ENCODE results near the gene MYCT1. TPM values are rescaled to one million over a fixed set of nuclear protein-coding genes. Genes with fewer than 3 reads are reported as not detected.

The MYCT1 gene
- total and polyA plus RNA-seq, 2 experiments from 2014 or later = 0.11 TPM; not detected in 1

DNA sequence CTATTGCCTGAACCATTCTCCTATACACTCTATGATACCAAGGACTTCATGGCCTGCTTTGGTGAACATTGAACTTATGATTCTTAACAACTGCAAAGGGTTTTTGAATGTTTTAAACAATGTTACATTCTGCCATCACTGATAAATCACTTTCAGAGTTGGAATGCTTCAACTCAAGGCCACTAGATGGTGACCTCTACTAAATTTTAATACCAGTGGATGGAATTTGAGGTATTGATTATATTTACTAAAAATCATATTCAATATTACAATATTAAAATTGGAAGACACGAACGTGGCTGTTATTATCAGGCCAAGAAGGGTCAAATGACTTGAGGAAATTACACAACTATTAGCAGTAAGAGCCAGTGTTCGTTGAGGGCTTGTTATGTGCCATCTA, 18.6 kb downstream of the MYCT1 start:
- Histone ChIP-seq H3K9ac (no peak overlapping the region), H2AFZ (no peak overlapping the region), H3K27ac (no peak overlapping the region), H4K20me1 (ENCODE audit: insufficient read depth) (no peaks in the 10 kb centered on the region), H3K4me1 (ENCODE audit: insufficient read depth) (no peaks in the 10 kb centered on the region), H3K9me2 (ENCODE audit: insufficient read depth) (no peaks in the 10 kb centered on the region), H3F3A (ENCODE audit: insufficient read depth) (no peaks in the 10 kb centered on the region), H3K36me3 (ENCODE audit: low read depth) (no peaks in the 10 kb centered on the region), H3K4me3 (no peak overlapping the region), H3K79me2 (ENCODE audit: insufficient read depth) (no peaks in the 10 kb centered on the region), H3K9me3 (ENCODE audit: low read depth) (no peaks in the 10 kb centered on the region), H3K27me3 (replicated peaks; ENCODE audit: insufficient read depth) (no peaks in the 10 kb centered on the region), H3K4me2 (ENCODE audit: unreplicated experiment) (no peak overlapping the region)
- DNase-seq = peak; percentile 9
- TF ChIP-seq EZH2phosphoT487 (IDR thresholded peaks at IDR 0.05; ENCODE audit: insufficient read depth, low read depth) = no peak
- no peak for TF ChIP-seq EZH2 (IDR thresholded peaks at IDR 0.05; ENCODE audit: insufficient read depth, poor library complexity, severe bottlenecking)
- WGBS, 2 experiments (ENCODE audit: low coverage in 1 of 2, low lambda C conversion rate in 2 of 2, missing lambda C conversion rate in 2 of 2) = 40 to 46% methylated on average over 3 of the region's 3 CpGs
- in situ Hi-C loops (cut with MboI) = no loop called here

DNA sequence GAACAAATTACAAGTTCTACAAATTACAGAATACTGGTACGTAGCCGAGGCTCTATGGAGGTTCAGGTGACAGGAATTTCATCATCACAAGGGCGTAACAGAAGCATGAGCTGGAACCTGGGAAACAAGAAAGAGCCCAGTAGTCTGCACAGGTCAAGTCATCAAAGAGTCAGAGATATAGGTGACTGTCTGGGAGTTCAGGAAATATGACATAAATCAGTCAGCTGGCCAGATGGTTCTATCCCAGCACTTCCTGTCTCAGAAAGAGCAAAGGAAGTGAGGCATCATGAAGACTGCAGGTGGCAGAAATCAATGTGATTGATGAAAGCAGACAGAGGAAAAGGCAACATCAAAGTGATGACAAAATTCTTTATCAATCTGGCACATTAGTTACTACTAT, 23.3 kb downstream of the MYCT1 start:
- Histone ChIP-seq H3K9ac (no peak overlapping the region), H3K4me1 (ENCODE audit: insufficient read depth) (peaks cover 22% of the 10 kb centered on the region), H3K4me3 (no peak overlapping the region), H3F3A (ENCODE audit: insufficient read depth) (peaks cover 15% of the 10 kb centered on the region), H3K27me3 (replicated peaks; ENCODE audit: insufficient read depth) (no peaks in the 10 kb centered on the region), H2AFZ (no peak overlapping the region), H3K79me2 (ENCODE audit: insufficient read depth) (no peaks in the 10 kb centered on the region), H3K27ac (no peak overlapping the region), H3K9me2 (ENCODE audit: insufficient read depth) (no peaks in the 10 kb centered on the region; the same call in 1 of the 2 replicates), H3K36me3 (ENCODE audit: low read depth) (no peaks in the 10 kb centered on the region), H3K9me3 (ENCODE audit: low read depth) (no peaks in the 10 kb centered on the region), H4K20me1 (ENCODE audit: insufficient read depth) (no peaks in the 10 kb centered on the region), H3K4me2 (ENCODE audit: unreplicated experiment) (no peak overlapping the region)
- TF ChIP-seq EZH2 (IDR thresholded peaks at IDR 0.05; ENCODE audit: insufficient read depth, poor library complexity, severe bottlenecking) (no peak), EZH2phosphoT487 (IDR thresholded peaks at IDR 0.05; ENCODE audit: insufficient read depth, low read depth) (no peak)
- 11 to 15% methylated on average over 3 of the region's 3 CpGs for whole genome bisulfite sequencing, 2 experiments (ENCODE audit: low coverage in 1 of 2, low lambda C conversion rate in 2 of 2, missing lambda C conversion rate in 2 of 2)
- in situ Hi-C loops (cut with MboI) = no loop called here
- DNase-seq = no peak

DNA sequence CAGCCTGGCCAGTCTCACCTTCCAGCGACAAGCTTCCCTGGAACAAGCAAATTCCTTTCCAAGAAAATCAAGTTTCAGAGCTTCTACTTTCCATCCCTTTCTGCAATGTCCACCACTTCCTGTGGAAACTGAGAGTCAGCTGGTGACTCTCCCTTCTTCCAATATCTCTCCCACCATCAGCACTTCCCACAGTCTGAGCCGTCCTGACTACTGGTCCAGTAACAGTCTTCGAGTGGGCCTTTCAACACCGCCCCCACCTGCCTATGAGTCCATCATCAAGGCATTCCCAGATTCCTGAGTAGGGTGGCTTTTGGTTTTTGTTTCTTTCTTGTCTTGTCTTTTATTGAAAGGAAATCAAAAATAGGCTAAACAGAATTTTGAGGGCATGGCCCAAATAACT, 24.3 kb downstream of the MYCT1 start:
- H3K4me1 ChIP-seq (ENCODE audit: insufficient read depth) = peaks cover 22% of the 10 kb centered on the region
- no peaks in the 10 kb centered on the region for H3K9me3 ChIP-seq (ENCODE audit: low read depth)
- no peak overlapping the region for H3K4me2 ChIP-seq (ENCODE audit: unreplicated experiment)
- no peaks in the 10 kb centered on the region; the same call in 1 of the 2 replicates for H3K9me2 ChIP-seq (ENCODE audit: insufficient read depth)
- no peak overlapping the region for H3K9ac ChIP-seq
- H2AFZ ChIP-seq = no peak overlapping the region
- 52 to 65% methylated on average over 4 of the region's 4 CpGs for WGBS, 2 experiments (ENCODE audit: low coverage in 1 of 2, low lambda C conversion rate in 2 of 2, missing lambda C conversion rate in 2 of 2)
- H3F3A ChIP-seq (ENCODE audit: insufficient read depth) = peaks cover 15% of the 10 kb centered on the region
- H4K20me1 ChIP-seq (ENCODE audit: insufficient read depth) = no peaks in the 10 kb centered on the region
- no peaks in the 10 kb centered on the region for H3K27me3 ChIP-seq (replicated peaks; ENCODE audit: insufficient read depth)
- DNase-seq = peak; percentile 50
- H3K36me3 ChIP-seq (ENCODE audit: low read depth) = no peaks in the 10 kb centered on the region
- no peak overlapping the region for H3K4me3 ChIP-seq
- H3K27ac ChIP-seq = peak overlapping the region; percentile 8; the same call in 1 of the 2 replicates
- in situ Hi-C loops (cut with MboI) = no loop called here
- no peak for TF ChIP-seq EZH2phosphoT487 (IDR thresholded peaks at IDR 0.05; ENCODE audit: insufficient read depth, low read depth)
- TF ChIP-seq EZH2 (IDR thresholded peaks at IDR 0.05; ENCODE audit: insufficient read depth, poor library complexity, severe bottlenecking) = no peak
- H3K79me2 ChIP-seq (ENCODE audit: insufficient read depth) = no peaks in the 10 kb centered on the region

DNA sequence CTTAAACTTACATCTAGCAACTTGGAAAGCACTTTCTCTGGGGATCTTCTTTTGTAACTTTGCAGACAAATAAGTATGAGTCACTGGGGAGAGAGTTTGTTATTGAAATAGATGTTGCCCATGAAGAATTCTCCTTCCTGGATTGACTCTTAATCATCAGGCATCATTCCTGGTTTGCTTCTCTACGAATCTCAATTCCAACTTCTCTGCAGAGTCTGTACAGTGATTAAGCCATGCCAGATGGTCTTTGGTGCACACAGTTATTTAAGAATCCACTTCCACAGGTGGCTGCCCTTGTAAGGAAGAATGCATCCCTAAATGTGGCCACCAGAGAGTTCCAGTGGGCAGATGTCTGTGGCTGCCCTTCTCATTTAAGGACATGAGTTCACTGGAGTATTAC, 25.7 kb downstream of the MYCT1 start:
- in situ Hi-C loops (cut with MboI) = no loop called here
- Histone ChIP-seq H2AFZ (no peak overlapping the region), H3K27me3 (replicated peaks; ENCODE audit: insufficient read depth) (no peaks in the 10 kb centered on the region), H3K79me2 (ENCODE audit: insufficient read depth) (no peaks in the 10 kb centered on the region), H3K9me2 (ENCODE audit: insufficient read depth) (no peaks in the 10 kb centered on the region; the same call in 1 of the 2 replicates), H3K9me3 (ENCODE audit: low read depth) (no peaks in the 10 kb centered on the region), H3F3A (ENCODE audit: insufficient read depth) (peaks cover 15% of the 10 kb centered on the region), H4K20me1 (ENCODE audit: insufficient read depth) (no peaks in the 10 kb centered on the region), H3K27ac (peak overlapping the region; percentile 53), H3K4me1 (ENCODE audit: insufficient read depth) (peaks cover 22% of the 10 kb centered on the region), H3K36me3 (ENCODE audit: low read depth) (no peaks in the 10 kb centered on the region), H3K9ac (no peak overlapping the region), H3K4me2 (ENCODE audit: unreplicated experiment) (peak overlapping the region; percentile 29), H3K4me3 (no peak overlapping the region)
- TF ChIP-seq EZH2 (IDR thresholded peaks at IDR 0.05; ENCODE audit: insufficient read depth, poor library complexity, severe bottlenecking) (no peak), EZH2phosphoT487 (IDR thresholded peaks at IDR 0.05; ENCODE audit: insufficient read depth, low read depth) (no peak)
- WGBS, 2 experiments (ENCODE audit: low coverage in 1 of 2, low lambda C conversion rate in 2 of 2, missing lambda C conversion rate in 2 of 2) = 0% methylated on average over 1 of the region's 1 CpG
- peak; percentile 82 for DNase-seq

DNA sequence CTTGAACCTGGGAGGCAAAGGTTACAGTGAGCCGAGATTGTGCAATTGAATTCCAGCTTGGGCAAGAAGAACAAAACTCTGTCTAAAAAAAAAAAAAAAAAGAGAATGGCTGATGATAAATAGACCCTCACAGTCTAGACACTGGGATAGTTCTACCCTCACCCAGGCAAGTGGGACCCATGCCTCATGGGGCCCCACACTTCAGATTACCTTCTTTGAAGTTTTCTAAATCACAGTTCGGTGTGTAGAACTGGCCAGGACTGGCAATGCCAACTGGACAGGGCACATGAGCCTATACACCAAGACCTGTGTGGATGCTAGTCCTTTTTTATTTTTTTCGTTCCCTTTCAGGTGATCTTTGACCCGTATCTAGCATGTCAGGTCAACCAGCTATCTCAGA, 28.6 kb downstream of the MYCT1 start:
- no peak overlapping the region for H3K9ac ChIP-seq
- H3K27ac ChIP-seq = no peak overlapping the region
- H3K9me3 ChIP-seq (ENCODE audit: low read depth) = no peaks in the 10 kb centered on the region
- peaks cover 15% of the 10 kb centered on the region for H3F3A ChIP-seq (ENCODE audit: insufficient read depth)
- H3K79me2 ChIP-seq (ENCODE audit: insufficient read depth) = no peaks in the 10 kb centered on the region
- in situ Hi-C loops (cut with MboI) = no loop called here
- H3K9me2 ChIP-seq (ENCODE audit: insufficient read depth) = no peaks in the 10 kb centered on the region; the same call in 1 of the 2 replicates
- no peak overlapping the region for H3K4me3 ChIP-seq
- H2AFZ ChIP-seq = no peak overlapping the region
- H3K4me2 ChIP-seq (ENCODE audit: unreplicated experiment) = no peak overlapping the region
- no peaks in the 10 kb centered on the region for H3K27me3 ChIP-seq (replicated peaks; ENCODE audit: insufficient read depth)
- 42 to 50% methylated on average over 4 of the region's 4 CpGs for WGBS, 2 experiments (ENCODE audit: low coverage in 1 of 2, low lambda C conversion rate in 2 of 2, missing lambda C conversion rate in 2 of 2)
- TF ChIP-seq EZH2 (IDR thresholded peaks at IDR 0.05; ENCODE audit: insufficient read depth, poor library complexity, severe bottlenecking) (no peak), EZH2phosphoT487 (IDR thresholded peaks at IDR 0.05; ENCODE audit: insufficient read depth, low read depth) (no peak)
- H3K4me1 ChIP-seq (ENCODE audit: insufficient read depth) = peaks cover 22% of the 10 kb centered on the region
- DNase-seq = no peak
- H4K20me1 ChIP-seq (ENCODE audit: insufficient read depth) = no peaks in the 10 kb centered on the region
- no peaks in the 10 kb centered on the region for H3K36me3 ChIP-seq (ENCODE audit: low read depth)

All from GM23248 (cell line).